Endothelial cell of umbilical vein (primary cell): ENCODE measurements around the gene PEX16. TPM values are rescaled to one million over a fixed set of nuclear protein-coding genes. Genes with fewer than 3 reads are reported as not detected.

ENCODE experiments used
- BruUV-seq: library from RNA; stranded (reverse); fragments of 400-500 nt; replicated peaks from 2 replicates; lab custom pipeline; 2021; lab: Mats Ljungman, UMichigan
- CTCF ChIA-PET: fragments of 300-600, 350-600 bp; sonication (Branson Sonifier 250); formaldehyde crosslinking; loops from one replicate; lab custom pipeline; 2021; ENCODE audit warnings: antibody characterized with exemption, inconsistent platforms; lab: Charles Lee
- POLR2A ChIA-PET: fragments of 300-600, 350-600 bp; sonication (Branson Sonifier 250); formaldehyde crosslinking; loops from one replicate; lab custom pipeline; 2021; ENCODE audit warnings: antibody characterized with exemption, inconsistent platforms; lab: Charles Lee
- DNase-seq: peaks from one replicate; pipeline ENCODE4 v3.0.0-alpha.2; 2011; ENCODE audit warnings: low read depth, low spot score
- FAIRE-seq: peaks from 2 replicates; lab custom pipeline; 2011; peaks lifted over from hg19 to GRCh38; lab: Jason Lieb, UNC
- H2AFZ ChIP-seq: 2 replicates; pipeline ENCODE4 v1.6.0; 2012; ENCODE audit warnings: low read depth, low read length, control low read depth, inconsistent platforms
- H3K27ac ChIP-seq: 2 replicates; pipeline ENCODE4 v1.5.1; 2011; ENCODE audit warnings: low read depth, mild to moderate bottlenecking, control low read depth, low read length, moderate library complexity; ENCODE audit not compliant: insufficient read depth
- H3K27me3 ChIP-seq, 2 experiments: 2 replicates each; pipeline versions ENCODE4 v1.6.0 to v1.6.1; 2011; ENCODE audit warnings: low read length in 2 of 2, mixed read lengths in 1 of 2; ENCODE audit not compliant: control insufficient read depth in 2 of 2, insufficient read depth in 2 of 2
- H3K36me3 ChIP-seq, 2 experiments: 2 replicates in 1 of 2; 3 replicates in 1 of 2; pipeline ENCODE4 v1.5.1; 2011; ENCODE audit warnings: low read length in 2 of 2, mild to moderate bottlenecking in 1 of 2, moderate library complexity in 1 of 2; ENCODE audit not compliant: control insufficient read depth in 2 of 2, insufficient read depth in 2 of 2; ENCODE audit errors: extremely low read depth in 1 of 2
- H3K4me1 ChIP-seq: 3 replicates; pipeline ENCODE4 v1.5.1; 2011; ENCODE audit warnings: mild to moderate bottlenecking, low read length; ENCODE audit not compliant: control insufficient read depth, insufficient read depth; ENCODE audit errors: extremely low read depth
- H3K4me2 ChIP-seq: 2 replicates; pipeline ENCODE4 v1.6.1; 2011; ENCODE audit warnings: low read length, control low read depth, mixed read lengths; ENCODE audit not compliant: insufficient read depth
- H3K4me3 ChIP-seq, 3 experiments: fragments of 200-600 bp in 1 of 3; sonication (generic), shearing (Covaris generic) in 1 of 3; replicated peaks in 1 of 3; 2 replicates each; pipeline ENCODE4 v1.5.1; 2011 to 2016; ENCODE audit warnings: control low read depth in 3 of 3, low read length in 3 of 3, mild to moderate bottlenecking in 2 of 3, inconsistent platforms in 1 of 3, low read depth in 1 of 3, moderate library complexity in 1 of 3; ENCODE audit not compliant: insufficient read depth in 1 of 3
- H3K79me2 ChIP-seq: 2 replicates; pipeline ENCODE4 v1.6.0; 2012; ENCODE audit warnings: low read length, inconsistent platforms; ENCODE audit not compliant: control insufficient read depth, insufficient read depth
- H3K9ac ChIP-seq: replicated peaks from 2 replicates; pipeline ENCODE3; 2011; ENCODE audit warnings: low read length, control low read depth; ENCODE audit not compliant: insufficient read depth; ENCODE audit errors: extremely low read depth
- H3K9me1 ChIP-seq: replicated peaks from 3 replicates; pipeline ENCODE4 v1.6.0; 2011; ENCODE audit warnings: mild to moderate bottlenecking, low read length; ENCODE audit not compliant: control insufficient read depth, insufficient read depth; ENCODE audit errors: extremely low read depth
- H3K9me3 ChIP-seq: replicated peaks from 2 replicates; pipeline ENCODE4 v1.5.1; 2012; ENCODE audit warnings: low read length, inconsistent platforms; ENCODE audit not compliant: control insufficient read depth, insufficient read depth
- H4K20me1 ChIP-seq: replicated peaks from 2 replicates; pipeline ENCODE3; 2011; ENCODE audit warnings: mild to moderate bottlenecking, low read length; ENCODE audit not compliant: control insufficient read depth, insufficient read depth; ENCODE audit errors: extremely low read depth
- EZH2 ChIP-seq: IDR thresholded peaks from 2 replicates; pipeline ENCODE4 v1.6.1; 2012; ENCODE audit warnings: borderline replicate concordance, low read depth, mild to moderate bottlenecking, moderate library complexity, low read length, inconsistent platforms; ENCODE audit not compliant: severe bottlenecking
- FOS ChIP-seq: IDR thresholded peaks from 2 replicates; pipeline ENCODE4 v1.6.1; 2011; ENCODE audit warnings: mild to moderate bottlenecking, low read length, moderate library complexity, borderline replicate concordance; ENCODE audit not compliant: insufficient read depth
- GATA2 ChIP-seq: IDR thresholded peaks from 2 replicates; pipeline ENCODE4 v1.7.0; 2011; ENCODE audit warnings: low read depth, mild to moderate bottlenecking, moderate library complexity, mixed read lengths, low read length; ENCODE audit not compliant: insufficient read length, insufficient read depth
- JUN ChIP-seq: IDR thresholded peaks from 2 replicates; pipeline ENCODE4 v1.6.1; 2011; ENCODE audit warnings: borderline replicate concordance, low read depth; ENCODE audit not compliant: insufficient read length, insufficient read depth
- MYC ChIP-seq: IDR thresholded peaks from one replicate; pipeline ENCODE4 v1.6.1; 2011; ENCODE audit warnings: mild to moderate bottlenecking, low read depth, low read length
- POLR2A ChIP-seq: IDR thresholded peaks from 2 replicates; pipeline ENCODE4 v1.6.1; 2012; ENCODE audit warnings: low read depth, mild to moderate bottlenecking, control low read depth, low read length
- POLR2AphosphoS5 ChIP-seq: IDR thresholded peaks from 2 replicates; pipeline ENCODE4 v1.6.1; 2012; ENCODE audit warnings: low read depth, mild to moderate bottlenecking, control low read depth, low read length, moderate library complexity; ENCODE audit not compliant: insufficient read depth
- dilution Hi-C: fragments of 300-500 bp; cut with MboI; formaldehyde crosslinking; loops from one replicate; pipeline ENCODE4 v1.15.0; 2019; ENCODE audit warnings: low sequenced_read_pairs; ENCODE audit not compliant: extremely low pct_ligation_motif_present
- intact Hi-C: fragments of 100-400 bp; cut with micrococcal nuclease; formaldehyde crosslinking; loops from one replicate; pipeline ENCODE4 v1.10.0; 2022
- polyA plus RNA-seq, 4 experiments: library from polyadenylated mRNA; depleted of rRNA in 3 of 4; stranded (reverse) in 3 of 4; unstranded in 1 of 4; fragments of >200 nt; gene quantifications; 2 replicates each; pipeline versions ENCODE4 v1.2.1 to v1.2.3, GENCODE V29; 2011 to 2012; ENCODE audit warnings: missing spikeins in 1 of 4
- total RNA-seq: library from RNA; stranded (reverse); gene quantifications from 2 replicates; pipeline ENCODE4 v1.2.3, GENCODE V29; 2021
- TF ChIP-seq, protein P1 (sequence below): IDR thresholded peaks from 2 replicates; pipeline ENCODE4 v1.6.1; 2011; ENCODE audit not compliant: insufficient read depth, insufficient read length
- TF ChIP-seq, protein P2 (sequence below), 2 donors: IDR thresholded peaks; 1 replicate in 1 of 2; 2 replicates in 1 of 2; pipeline ENCODE4 v1.5.1; 2011; ENCODE audit warnings: low read length in 2 of 2, mild to moderate bottlenecking in 2 of 2, moderate library complexity in 2 of 2, control low read depth in 1 of 2, inconsistent platforms in 1 of 2, low read depth in 1 of 2; ENCODE audit not compliant: insufficient read depth in 1 of 2; ENCODE audit errors: extremely low read depth in 1 of 2

PEX16 gene
- total and polyA plus RNA-seq, 2 donors (not counting 3 experiments of a cell fraction or from before 2014, with no cell fraction given) = 27.4 to 32.2 TPM

DNA sequence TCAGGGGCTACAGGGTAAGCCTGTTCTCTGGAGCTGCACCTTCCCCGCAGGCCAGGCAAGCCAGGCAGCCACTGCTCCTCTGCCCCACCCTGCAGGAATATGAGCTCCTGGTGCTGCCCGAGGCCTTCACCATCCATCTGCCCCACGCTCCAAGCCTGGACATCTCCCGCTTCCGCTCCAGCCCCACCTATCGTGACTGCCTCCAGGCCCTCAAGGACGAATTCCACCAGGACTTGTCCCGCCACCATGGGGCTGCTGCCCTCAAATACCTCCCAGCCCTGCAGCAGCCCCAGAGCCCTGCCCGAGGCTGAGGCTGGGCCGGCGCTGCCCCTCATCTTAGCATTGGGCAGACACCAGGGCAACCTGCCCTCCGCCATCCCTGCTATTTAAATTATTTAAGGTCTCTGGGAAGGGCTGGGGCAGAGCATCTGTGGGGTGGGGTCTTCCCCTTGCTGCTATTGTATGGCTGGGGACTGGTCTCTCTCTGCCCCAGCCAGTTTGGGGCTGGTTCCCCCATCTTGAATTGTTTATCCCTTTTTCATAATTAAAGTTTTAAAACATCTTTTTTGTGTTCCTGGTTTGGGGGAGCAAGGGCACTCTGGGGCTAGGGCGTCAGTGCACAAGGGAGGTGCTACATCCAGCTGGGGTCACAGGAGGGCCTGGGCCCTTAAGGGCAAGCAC is 11.0 kb upstream of the PEX16 start:
- ChIA-PET POLR2A (interaction anchor here (0.6 kb wide), 1 partner anchor 84 kb away, joined by 6 read pairs; no protein-coding TSS in a partner anchor), CTCF (no interaction called here)
- Histone ChIP-seq H3K27ac (no peak overlapping the region), H3K79me2 (no peaks in the 10 kb centered on the region), H3K9me1 (no peaks in the 10 kb centered on the region), H3K27me3 (peaks cover 4 to 8% of the 10 kb centered on the region in 2 experiments), H3K9ac (no peak overlapping the region), H3K4me1 (no peaks in the 10 kb centered on the region), H3K4me3 (no peak overlapping the region), H4K20me1 (no peaks in the 10 kb centered on the region), H3K9me3 (no peaks in the 10 kb centered on the region), H3K4me2 (no peak overlapping the region), H2AFZ (no peak overlapping the region), H3K36me3 (peaks cover 0 to 13% of the 10 kb centered on the region in 2 experiments)
- FAIRE-seq (no peak), DNase-seq (no peak)
- intact Hi-C loops (no loop called here), dilution Hi-C loops (no loop called here)
- no TSS peak for BruUV-seq
- no peak for TF ChIP-seq MYC
- TF ChIP-seq, protein P1, sequence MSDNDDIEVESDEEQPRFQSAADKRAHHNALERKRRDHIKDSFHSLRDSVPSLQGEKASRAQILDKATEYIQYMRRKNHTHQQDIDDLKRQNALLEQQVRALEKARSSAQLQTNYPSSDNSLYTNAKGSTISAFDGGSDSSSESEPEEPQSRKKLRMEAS = no peak
- TF ChIP-seq POLR2A = no peak
- no peak for TF ChIP-seq FOS
- TF ChIP-seq EZH2 = no peak
- TF ChIP-seq, protein P2, sequence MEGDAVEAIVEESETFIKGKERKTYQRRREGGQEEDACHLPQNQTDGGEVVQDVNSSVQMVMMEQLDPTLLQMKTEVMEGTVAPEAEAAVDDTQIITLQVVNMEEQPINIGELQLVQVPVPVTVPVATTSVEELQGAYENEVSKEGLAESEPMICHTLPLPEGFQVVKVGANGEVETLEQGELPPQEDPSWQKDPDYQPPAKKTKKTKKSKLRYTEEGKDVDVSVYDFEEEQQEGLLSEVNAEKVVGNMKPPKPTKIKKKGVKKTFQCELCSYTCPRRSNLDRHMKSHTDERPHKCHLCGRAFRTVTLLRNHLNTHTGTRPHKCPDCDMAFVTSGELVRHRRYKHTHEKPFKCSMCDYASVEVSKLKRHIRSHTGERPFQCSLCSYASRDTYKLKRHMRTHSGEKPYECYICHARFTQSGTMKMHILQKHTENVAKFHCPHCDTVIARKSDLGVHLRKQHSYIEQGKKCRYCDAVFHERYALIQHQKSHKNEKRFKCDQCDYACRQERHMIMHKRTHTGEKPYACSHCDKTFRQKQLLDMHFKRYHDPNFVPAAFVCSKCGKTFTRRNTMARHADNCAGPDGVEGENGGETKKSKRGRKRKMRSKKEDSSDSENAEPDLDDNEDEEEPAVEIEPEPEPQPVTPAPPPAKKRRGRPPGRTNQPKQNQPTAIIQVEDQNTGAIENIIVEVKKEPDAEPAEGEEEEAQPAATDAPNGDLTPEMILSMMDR (IDR thresholded peaks at IDR 0.05; ENCODE audit: extremely low read depth in 1 of 2, insufficient read depth in 1 of 2, low read depth in 1 of 2, low read length in 2 of 2) = no peak
- TF ChIP-seq POLR2AphosphoS5 = no peak
- no peak for TF ChIP-seq GATA2
- no peak for TF ChIP-seq JUN
